H1 (cell line): ENCODE data around the gene SV2C. TPM values are rescaled to one million over a fixed set of nuclear protein-coding genes. Genes with fewer than 3 reads are reported as not detected.
A peak's percentile ranks its signal among the peaks of the same experiment; 100 is the strongest.

Experiments used
- CHD1 ChIP-seq: IDR thresholded peaks from 2 replicates; pipeline ENCODE4 v1.6.1; 2012; ENCODE audit warnings: low read depth, low read length, improper control_type of control experiment
- MAFK ChIP-seq: IDR thresholded peaks from 2 replicates; pipeline ENCODE4 v1.6.1; 2012; ENCODE audit warnings: low read depth, mild to moderate bottlenecking, improper control_type of control experiment, low read length
- RAD21 ChIP-seq, 2 experiments: IDR thresholded peaks in 1 of 2; conservative IDR thresholded peaks in 1 of 2; 2 replicates each; pipeline ENCODE4 v1.6.1; 2011; ENCODE audit warnings: low read depth in 2 of 2, low read length in 2 of 2, improper control_type of control experiment in 1 of 2, inconsistent platforms in 1 of 2, mild to moderate bottlenecking in 1 of 2, moderate library complexity in 1 of 2
- SAP30 ChIP-seq: fragments of 300-600 bp; sonication (generic); IDR thresholded peaks from 2 replicates; pipeline ENCODE4 v1.7.1; 2012; ENCODE audit warnings: low read length, moderate library complexity, mild to moderate bottlenecking, inconsistent platforms; ENCODE audit not compliant: insufficient read depth, insufficient replicate concordance
- SP1 ChIP-seq: IDR thresholded peaks from 2 replicates; pipeline ENCODE4 v1.6.1; 2011; ENCODE audit warnings: low read depth, low read length
- SP2 ChIP-seq: IDR thresholded peaks from 2 replicates; pipeline ENCODE4 v1.6.1; 2012; ENCODE audit warnings: mild to moderate bottlenecking, low read length, inconsistent platforms
- SRF ChIP-seq: IDR thresholded peaks from 2 replicates; pipeline ENCODE4 v1.6.1; 2011; ENCODE audit warnings: mild to moderate bottlenecking, low read depth, low read length, moderate library complexity
- polyA plus RNA-seq, 7 experiments: library from polyadenylated mRNA; depleted of rRNA in 3 of 7; stranded (reverse) in 5 of 7; unstranded in 2 of 7; fragments of >200 nt in 5 of 7; fragments of 200-250 nt in 2 of 7; gene quantifications; 1 replicate in 5 of 7; 2 replicates in 1 of 7; 4 replicates in 1 of 7; pipeline versions ENCODE4 v1.2.1 to v1.2.3, GENCODE V29; 2011 to 2013; ENCODE audit warnings: missing spikeins in 2 of 7, mixed read lengths in 2 of 7
- total RNA-seq: library from RNA; stranded (reverse); fragmentation: NEBNext Ultra II Directional; extraction: Animal tissue kit (Norgen Biotek cat#: 25700); gene quantifications from 2 replicates; pipeline ENCODE4 v1.2.1, GENCODE V29; 2021

Gene SV2C
- total and polyA plus RNA-seq, 2 of the 8 experiments (the other 6 are each of a cell fraction or from before 2014, with no cell fraction given), result 0.08 to 0.24 TPM

DNA sequence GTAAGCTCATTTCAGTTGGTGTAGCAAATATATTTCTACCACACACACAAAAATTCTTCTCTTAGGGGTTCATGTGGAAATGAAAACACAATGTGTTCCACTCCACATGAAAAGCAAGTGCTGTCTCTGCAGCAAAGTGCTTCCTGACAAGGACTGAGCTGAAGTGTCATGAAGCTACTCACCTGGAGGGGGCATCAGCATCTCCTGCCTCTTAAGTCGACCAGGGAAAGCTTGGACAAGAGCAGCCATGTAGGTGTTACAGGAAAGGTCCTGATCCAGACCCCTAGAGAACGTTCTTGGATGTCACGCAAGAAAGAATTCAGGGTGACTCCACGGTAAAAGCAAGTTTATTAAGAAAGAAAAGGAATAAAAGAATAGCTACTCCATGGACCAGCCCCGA is 62.8 kb downstream of the SV2C start (continued):
- TF ChIP-seq MAFK, result no peak
- TF ChIP-seq SP1, result no peak
- TF ChIP-seq CHD1, result no peak
- TF ChIP-seq SRF, result no peak
- TF ChIP-seq SAP30, result no peak
- TF ChIP-seq RAD21 (IDR thresholded peaks at IDR 0.05 in 1 of 2, conservative IDR thresholded peaks at IDR 0.05 in 1 of 2; ENCODE audit: low read depth in 2 of 2, low read length in 2 of 2), result peak; percentile 28 to 48
- TF ChIP-seq SP2, result no peak
